Left lung (tissue), 10 donors: ENCODE data around the gene GNL3. TPM values are rescaled to one million over a fixed set of nuclear protein-coding genes. Genes with fewer than 3 reads are reported as not detected.
A peak's percentile ranks its signal among the peaks of the same experiment; 100 is the strongest.

Experiments used
- ATAC-seq: fragments of 200-7000 bp; cut with Tn5 transposase; one replicate; pipeline ENCODE4 v1.9.1; 2020; ENCODE audit warnings: moderate library complexity
- DNase-seq, 4 donors: peaks; one replicate each; pipeline ENCODE4 v3.0.0-alpha.2; 2013 to 2020
- H3K27ac ChIP-seq, 2 donors: fragments of 200-600 bp; sonication (generic) in 1 of 2; one replicate each; pipeline versions ENCODE4 v1.5.0 to v1.8.0; 2020 to 2021
- H3K27me3 ChIP-seq, 2 donors: fragments of 200-600 bp; sonication (generic) in 1 of 2; one replicate each; pipeline versions ENCODE4 v1.5.0 to v1.8.0; 2020 to 2021
- H3K36me3 ChIP-seq, 2 donors: fragments of 200-600 bp; sonication (generic) in 1 of 2; one replicate each; pipeline versions ENCODE4 v1.5.0 to v1.8.0; 2020 to 2021
- H3K4me1 ChIP-seq, 2 donors: fragments of 200-600 bp; one replicate each; pipeline ENCODE4 v1.8.0; 2021
- H3K4me3 ChIP-seq, 2 donors: fragments of 200-600 bp; sonication (generic) in 1 of 2; one replicate each; pipeline versions ENCODE4 v1.5.0 to v1.8.0; 2020 to 2021; ENCODE audit warnings: mild to moderate bottlenecking in 1 of 2
- H3K9me3 ChIP-seq, 2 donors: fragments of 200-600 bp; sonication (generic) in 1 of 2; one replicate each; pipeline versions ENCODE4 v1.5.0 to v1.8.0; 2020 to 2021
- CTCF ChIP-seq, 2 donors: fragments of 200-600 bp; sonication (generic) in 1 of 2; IDR thresholded peaks; one replicate each; pipeline versions ENCODE4 v1.5.0 to v1.8.0; 2021; ENCODE audit warnings: antibody characterized with exemption in 2 of 2
- intact Hi-C, 2 donors: fragments of 100-400 bp; cut with DNase I; formaldehyde crosslinking; loops; one replicate each; pipeline versions ENCODE4 v1.11.2 to v1.14.2; 2022
- polyA plus RNA-seq, 6 donors: library from polyadenylated mRNA; unstranded; fragments of 120-200 nt; gene quantifications; one replicate each; pipeline ENCODE4 v1.2.1, GENCODE V29; 2013; ENCODE audit not compliant: insufficient read length in 6 of 6
- total RNA-seq, 2 donors: library from RNA; stranded (reverse); fragmentation: NEBNext Ultra II Directional; extraction: Animal tissue kit (Norgen Biotek cat#: 25700); gene quantifications; one replicate each; pipeline ENCODE4 v1.2.1, GENCODE V29; 2021
- donor health status: DM: no; HTN: yes; CAD: no.
- donor health status: DM: no; HTN: no; CAD: no.

GNL3 gene
- total and polyA plus RNA-seq, 8 donors: 44.5 to 127 (median 101) TPM

DNA sequence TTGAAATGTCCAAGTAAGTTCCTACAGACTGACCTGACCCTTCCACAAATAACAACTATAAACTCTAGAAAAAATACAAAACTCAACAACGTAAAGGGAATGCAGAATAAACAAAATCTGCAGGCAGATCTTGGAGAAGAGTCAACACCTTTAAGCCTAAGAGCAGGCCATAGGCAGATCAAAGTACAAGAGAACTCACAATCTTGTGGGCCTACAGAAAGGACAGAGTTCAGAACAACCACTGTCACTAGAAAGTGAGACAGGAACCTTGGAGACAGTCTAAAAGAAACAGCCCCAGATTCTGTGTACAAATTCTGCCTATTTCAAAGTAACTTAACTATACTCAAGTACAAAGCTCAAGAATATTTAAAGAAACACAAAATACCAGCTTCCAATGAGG is 53.9 kb downstream of the GNL3 start:
- intact Hi-C loops: loop anchor here in 1 of 2 donors (10.0 kb wide), 1 partner anchor 335 kb away; no protein-coding TSS in a partner anchor
- Histone ChIP-seq H3K27ac (no peak overlapping the region), H3K4me3 (no peak overlapping the region), H3K4me1 (no peaks in the 10 kb centered on the region), H3K9me3 (no peaks in the 10 kb centered on the region), H3K27me3 (no peaks in the 10 kb centered on the region), H3K36me3 (peaks cover 0 to 96% of the 10 kb centered on the region in 2 donors)
- no peak for ATAC-seq
- no peak for TF ChIP-seq CTCF (IDR thresholded peaks at IDR 0.05)
- no peak for DNase-seq

- peaks cover 0 to 96% of the 10 kb centered on the region in 2 donors for H3K36me3 ChIP-seq
- ATAC-seq: peak; percentile 67
- peak in 2 of 4 donors; percentile 9 to 23 for DNase-seq
These were observed 56.7 kb downstream of the GNL3 start for GRCh38 chr3:52742418-52743041.

DNA sequence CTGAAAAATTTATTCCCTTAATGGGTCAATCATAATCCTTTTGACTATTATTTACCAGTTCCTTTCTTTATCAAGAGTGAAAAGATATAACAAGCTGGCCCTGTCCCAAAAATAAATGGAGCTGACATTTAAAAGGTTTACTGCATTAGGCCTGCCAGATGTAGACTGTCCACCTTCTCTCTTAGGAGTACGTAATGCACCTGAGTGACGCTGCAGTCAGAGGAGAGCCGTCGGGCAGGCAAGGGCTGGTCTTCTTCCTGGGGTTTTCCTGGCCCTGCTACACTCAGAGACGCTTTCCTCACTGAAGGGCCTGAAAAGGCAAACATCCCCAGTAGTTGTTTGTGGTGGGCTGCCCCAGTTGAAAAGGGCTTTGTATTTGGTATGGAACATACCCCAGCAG is 57.3 kb downstream of the GNL3 start:
- H3K36me3 ChIP-seq: peaks cover 0 to 96% of the 10 kb centered on the region in 2 donors

More at GRCh38 chr3:52742418-52743041, 56.7 kb downstream of the GNL3 start:
- H3K4me1 ChIP-seq: no peaks in the 10 kb centered on the region
- H3K4me3 ChIP-seq: no peak overlapping the region
- intact Hi-C loops: loop anchor here in 1 of 2 donors (10.0 kb wide), 1 partner anchor 332 kb away; no protein-coding TSS in a partner anchor
- H3K9me3 ChIP-seq: no peaks in the 10 kb centered on the region
- TF ChIP-seq CTCF (IDR thresholded peaks at IDR 0.05): peak; percentile 28 to 35
- H3K27me3 ChIP-seq: no peaks in the 10 kb centered on the region
- H3K27ac ChIP-seq: no peak overlapping the region

GRCh38 chr3:52743721-52744120 is 57.9 kb downstream of the GNL3 start:
- no peak for ATAC-seq
- H3K4me1 ChIP-seq: no peaks in the 10 kb centered on the region
- H3K36me3 ChIP-seq: peaks cover 0 to 96% of the 10 kb centered on the region in 2 donors
- intact Hi-C loops: loop anchor here in 1 of 2 donors (10.0 kb wide), 1 partner anchor 331 kb away; no protein-coding TSS in a partner anchor
- H3K4me3 ChIP-seq: no peak overlapping the region
- TF ChIP-seq CTCF (IDR thresholded peaks at IDR 0.05): no peak
- no peaks in the 10 kb centered on the region for H3K27me3 ChIP-seq
- no peak overlapping the region for H3K27ac ChIP-seq
- no peaks in the 10 kb centered on the region for H3K9me3 ChIP-seq
- no peak for DNase-seq

More for the DNA sequence above, 57.3 kb downstream of the GNL3 start:
- no peak for ATAC-seq
- H3K27ac ChIP-seq: no peak overlapping the region
- H3K4me1 ChIP-seq: no peaks in the 10 kb centered on the region
- no peak for TF ChIP-seq CTCF (IDR thresholded peaks at IDR 0.05)
- no peaks in the 10 kb centered on the region for H3K27me3 ChIP-seq
- intact Hi-C loops: loop anchor here in 1 of 2 donors (10.0 kb wide), 1 partner anchor 332 kb away; no protein-coding TSS in a partner anchor
- no peak for DNase-seq
- no peak overlapping the region for H3K4me3 ChIP-seq
- H3K9me3 ChIP-seq: no peaks in the 10 kb centered on the region

Other genes starting within 250 kb of the GNL3 start
- gene SEMA3G, start 240.9 kb upstream of the GNL3 start, total RNA-seq: 10 to 100 TPM; 30.5 to 36.5 TPM
- 1 to 10 TPM; 5.7 to 8.0 (median 6.1) TPM for gene SEMA3G, start 240.9 kb upstream of the GNL3 start, polyA plus RNA-seq
- gene TNNC1, start 232.0 kb upstream of the GNL3 start, total RNA-seq: 100 to 1,000 TPM in 1 of 2 donors, 10 to 100 TPM in 1; 30.7 to 117 TPM
- gene TNNC1, start 232.0 kb upstream of the GNL3 start, polyA plus RNA-seq: 10 to 100 TPM; 16.7 to 49.3 (median 30.1) TPM
- gene NISCH, start 230.4 kb upstream of the GNL3 start, total RNA-seq: 100 to 1,000 TPM in 1 of 2 donors, 10 to 100 TPM in 1; 72.6 to 104 TPM
- 100 to 1,000 TPM; 133 to 178 (median 154) TPM for gene NISCH, start 230.4 kb upstream of the GNL3 start, polyA plus RNA-seq
- 100 to 1,000 TPM; 122 to 334 TPM for gene STAB1, start 190.7 kb upstream of the GNL3 start, total RNA-seq
- 10 to 100 TPM; 46.5 to 58.2 (median 48.0) TPM for gene STAB1, start 190.7 kb upstream of the GNL3 start, polyA plus RNA-seq
- 10 to 100 TPM; 81.8 to 83.1 TPM for gene NT5DC2, start 152.2 kb upstream of the GNL3 start, total RNA-seq
- 100 to 1,000 TPM; 211 to 365 (median 268) TPM for gene NT5DC2, start 152.2 kb upstream of the GNL3 start, polyA plus RNA-seq
- 10 to 100 TPM; 19.0 to 20.4 TPM for gene UQCC5, start 149.4 kb upstream of the GNL3 start, total RNA-seq
- gene UQCC5, start 149.4 kb upstream of the GNL3 start, polyA plus RNA-seq: 10 to 100 TPM in 5 of 6 donors, 1 to 10 TPM in 1; 9.6 to 19.1 (median 14.9) TPM
- 10 to 100 TPM; 63.0 to 79.8 TPM for gene PBRM1, start 119 bp upstream of the GNL3 start, total RNA-seq
- gene PBRM1, start 119 bp upstream of the GNL3 start, polyA plus RNA-seq: 10 to 100 TPM; 62.2 to 75.1 (median 65.8) TPM
- gene GLT8D1, start 19.8 kb downstream of the GNL3 start, total RNA-seq: 10 to 100 TPM; 46.9 to 58.6 TPM
- gene GLT8D1, start 19.8 kb downstream of the GNL3 start, polyA plus RNA-seq: 100 to 1,000 TPM in 5 of 6 donors, 10 to 100 TPM in 1; 99.6 to 113 (median 110) TPM
- gene SPCS1, start 20.1 kb downstream of the GNL3 start, total RNA-seq: 100 to 1,000 TPM in 1 of 2 donors, 10 to 100 TPM in 1; 94.5 to 102 TPM
- gene SPCS1, start 20.1 kb downstream of the GNL3 start, polyA plus RNA-seq: 100 to 1,000 TPM; 108 to 128 (median 117) TPM
- gene NEK4, start 84.9 kb downstream of the GNL3 start, total RNA-seq: 10 to 100 TPM; 23.6 to 29.0 TPM
- 10 to 100 TPM; 25.3 to 35.0 (median 28.5) TPM for gene NEK4, start 84.9 kb downstream of the GNL3 start, polyA plus RNA-seq
- gene ITIH1, start 91.6 kb downstream of the GNL3 start, total RNA-seq: under 1 TPM in 1 of 2 donors, not detected in 1; 0.18 TPM
- under 1 TPM in 3 of 6 donors, not detected in 3; 0.34 to 0.61 (median 0.57) TPM for gene ITIH1, start 91.6 kb downstream of the GNL3 start, polyA plus RNA-seq
- gene ITIH3, start 108.8 kb downstream of the GNL3 start, total RNA-seq: 1 to 10 TPM; 1.5 to 3.6 TPM
- gene ITIH3, start 108.8 kb downstream of the GNL3 start, polyA plus RNA-seq: 1 to 10 TPM; 2.0 to 5.8 (median 3.6) TPM
- gene ITIH4, start 144.6 kb downstream of the GNL3 start, total RNA-seq: 10 to 100 TPM; 10.1 to 10.2 TPM
- gene ITIH4, start 144.6 kb downstream of the GNL3 start, polyA plus RNA-seq: 10 to 100 TPM in 1 of 6 donors, 1 to 10 TPM in 5; 7.7 to 16.3 (median 9.0) TPM
- 1 to 10 TPM; 1.2 to 7.5 TPM for gene MUSTN1, start 149.0 kb downstream of the GNL3 start, total RNA-seq
- gene MUSTN1, start 149.0 kb downstream of the GNL3 start, polyA plus RNA-seq: 1 to 10 TPM in 2 of 6 donors, under 1 TPM in 3, not detected in 1; 0.34 to 2.6 (median 0.66) TPM
- gene STIMATE, start 211.5 kb downstream of the GNL3 start, total RNA-seq: 10 to 100 TPM; 21.0 to 28.3 TPM
- 10 to 100 TPM; 11.6 to 23.4 (median 14.0) TPM for gene STIMATE, start 211.5 kb downstream of the GNL3 start, polyA plus RNA-seq